Peyer's patch (tissue), 4 donors: ENCODE results near the gene TCEA2.

Source experiments
- POLR2A ChIP-seq, 2 donors: fragments of 450-650 bp; IDR thresholded peaks; one replicate each; pipeline ENCODE4 v1.5.1; 2017; ENCODE audit warnings: antibody characterized with exemption in 2 of 2, mild to moderate bottlenecking in 2 of 2, moderate library complexity in 2 of 2
- TF ChIP-seq, protein P1 (sequence below), 6 experiments: fragments of 450-650 bp in 4 of 6; fragments of 200-600 bp in 2 of 6; sonication (generic) in 1 of 6; IDR thresholded peaks; one replicate each; pipeline ENCODE4 v1.5.1; 2017 to 2019; ENCODE audit warnings: antibody characterized with exemption in 6 of 6, mild to moderate bottlenecking in 3 of 6, moderate library complexity in 1 of 6

DNA sequence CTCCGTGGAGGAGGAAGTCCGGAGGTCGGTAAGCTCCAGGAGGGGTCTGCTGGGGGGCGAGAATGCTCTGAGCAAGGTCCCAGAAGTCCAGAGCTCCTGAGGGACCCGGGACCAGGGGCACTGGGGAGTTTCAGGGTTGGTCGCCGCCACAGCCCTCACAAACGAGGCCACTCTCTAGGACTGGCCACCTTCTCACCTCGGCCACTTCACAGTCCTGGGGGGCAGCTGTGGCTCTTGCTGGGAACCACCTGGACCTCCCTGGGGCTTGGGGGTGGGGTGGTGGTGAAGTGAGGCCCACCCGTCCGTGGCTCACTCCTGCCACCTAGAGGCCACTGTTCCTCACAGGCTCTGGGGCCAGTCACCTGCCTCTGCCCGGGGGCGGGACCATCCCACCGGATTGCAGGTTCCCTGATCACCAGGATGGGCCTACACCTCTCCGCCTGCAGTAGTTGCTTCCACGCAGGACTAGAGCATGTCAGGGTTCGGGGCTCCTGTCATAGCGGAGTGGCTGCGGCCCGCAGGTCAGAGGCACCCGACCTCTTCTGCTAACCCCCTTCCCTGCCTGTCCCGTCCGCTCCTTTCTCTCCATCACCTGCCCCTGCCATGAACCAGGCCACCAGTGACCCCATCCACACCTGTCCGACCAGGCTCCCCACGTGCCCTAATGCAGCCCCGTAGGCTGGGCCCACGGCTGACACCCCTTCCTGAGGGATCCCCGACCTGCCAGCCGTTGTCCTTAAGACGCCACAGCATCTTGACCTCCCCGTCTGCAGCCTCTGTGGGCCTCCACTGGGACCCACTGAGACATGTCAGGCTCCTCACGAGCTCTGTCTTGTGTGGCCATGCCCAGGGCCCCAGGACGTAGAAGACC, 5.1 kb upstream of the TCEA2 start:
- TF ChIP-seq, protein P1, sequence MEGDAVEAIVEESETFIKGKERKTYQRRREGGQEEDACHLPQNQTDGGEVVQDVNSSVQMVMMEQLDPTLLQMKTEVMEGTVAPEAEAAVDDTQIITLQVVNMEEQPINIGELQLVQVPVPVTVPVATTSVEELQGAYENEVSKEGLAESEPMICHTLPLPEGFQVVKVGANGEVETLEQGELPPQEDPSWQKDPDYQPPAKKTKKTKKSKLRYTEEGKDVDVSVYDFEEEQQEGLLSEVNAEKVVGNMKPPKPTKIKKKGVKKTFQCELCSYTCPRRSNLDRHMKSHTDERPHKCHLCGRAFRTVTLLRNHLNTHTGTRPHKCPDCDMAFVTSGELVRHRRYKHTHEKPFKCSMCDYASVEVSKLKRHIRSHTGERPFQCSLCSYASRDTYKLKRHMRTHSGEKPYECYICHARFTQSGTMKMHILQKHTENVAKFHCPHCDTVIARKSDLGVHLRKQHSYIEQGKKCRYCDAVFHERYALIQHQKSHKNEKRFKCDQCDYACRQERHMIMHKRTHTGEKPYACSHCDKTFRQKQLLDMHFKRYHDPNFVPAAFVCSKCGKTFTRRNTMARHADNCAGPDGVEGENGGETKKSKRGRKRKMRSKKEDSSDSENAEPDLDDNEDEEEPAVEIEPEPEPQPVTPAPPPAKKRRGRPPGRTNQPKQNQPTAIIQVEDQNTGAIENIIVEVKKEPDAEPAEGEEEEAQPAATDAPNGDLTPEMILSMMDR (IDR thresholded peaks at IDR 0.05) = peak; percentile 70 to 91 (median 76)
- no peak for TF ChIP-seq POLR2A (IDR thresholded peaks at IDR 0.05)
